ENCODE data around the gene PALLD.

PALLD gene

GRCh38 chr4:168846414-168846813 lies 349.6 kb downstream of the PALLD start:
- no peak for DNase-seq (ENCODE audit: low read depth)
- no peak overlapping the region for H3K4me3 ChIP-seq (ENCODE audit: low read depth, low read length)

- DNase-seq (ENCODE audit: low read depth): no peak
- no peak overlapping the region for H3K4me3 ChIP-seq (ENCODE audit: low read depth, low read length)
Observed at GRCh38 chr4:168847771-168848502, 351.1 kb downstream of the PALLD start.

- H3K4me3 ChIP-seq (ENCODE audit: low read depth, low read length): no peak overlapping the region
- no peak for DNase-seq (ENCODE audit: low read depth)
Observed at GRCh38 chr4:168849030-168849675, 352.3 kb downstream of the PALLD start.

GRCh38 chr4:168849997-168850396 lies 353.1 kb downstream of the PALLD start:
- H3K4me3 ChIP-seq (ENCODE audit: low read depth, low read length): no peak overlapping the region
- DNase-seq (ENCODE audit: low read depth): no peak

- DNase-seq (ENCODE audit: low read depth): no peak
- H3K4me3 ChIP-seq (ENCODE audit: low read depth, low read length): no peak overlapping the region
Observed at GRCh38 chr4:168852387-168852786, 355.5 kb downstream of the PALLD start.

GRCh38 chr4:168852933-168853713 lies 356.3 kb downstream of the PALLD start:
- no peak overlapping the region for H3K4me3 ChIP-seq (ENCODE audit: low read depth, low read length)
- no peak for DNase-seq (ENCODE audit: low read depth)

GRCh38 chr4:168853770-168854169 lies 356.9 kb downstream of the PALLD start:
- DNase-seq (ENCODE audit: low read depth): no peak

GRCh38 chr4:168854350-168854921 lies 357.6 kb downstream of the PALLD start:
- peak; percentile 48 for DNase-seq (ENCODE audit: low read depth)

More at GRCh38 chr4:168853770-168854169, 356.9 kb downstream of the PALLD start:
- H3K4me3 ChIP-seq (ENCODE audit: low read depth, low read length): no peak overlapping the region

GRCh38 chr4:168856312-168856711 lies 359.5 kb downstream of the PALLD start:
- H3K4me3 ChIP-seq (ENCODE audit: low read depth, low read length): no peak overlapping the region
- peak; percentile 78 for DNase-seq (ENCODE audit: low read depth)

More at GRCh38 chr4:168854350-168854921, 357.6 kb downstream of the PALLD start:
- H3K4me3 ChIP-seq (ENCODE audit: low read depth, low read length): no peak overlapping the region

- DNase-seq (ENCODE audit: low read depth): no peak
- H3K4me3 ChIP-seq (ENCODE audit: low read depth, low read length): no peak overlapping the region
Observed at GRCh38 chr4:168857009-168857408, 360.2 kb downstream of the PALLD start.

- no peak overlapping the region for H3K4me3 ChIP-seq (ENCODE audit: low read depth, low read length)
- DNase-seq (ENCODE audit: low read depth): peak; percentile 55
Observed at GRCh38 chr4:168857546-168858314, 360.9 kb downstream of the PALLD start.

GRCh38 chr4:168859100-168859499 lies 362.2 kb downstream of the PALLD start:
- no peak for DNase-seq (ENCODE audit: low read depth)
- H3K4me3 ChIP-seq (ENCODE audit: low read depth, low read length): no peak overlapping the region

GRCh38 chr4:168859888-168860694 lies 363.2 kb downstream of the PALLD start:
- no peak overlapping the region for H3K4me3 ChIP-seq (ENCODE audit: low read depth, low read length)
- no peak for DNase-seq (ENCODE audit: low read depth)

GRCh38 chr4:168860827-168861226 lies 364.0 kb downstream of the PALLD start:
- DNase-seq (ENCODE audit: low read depth): no peak
- no peak overlapping the region for H3K4me3 ChIP-seq (ENCODE audit: low read depth, low read length)

- no peak for DNase-seq (ENCODE audit: low read depth)
- H3K4me3 ChIP-seq (ENCODE audit: low read depth, low read length): no peak overlapping the region
Observed at GRCh38 chr4:168863719-168864647, 367.1 kb downstream of the PALLD start.

GRCh38 chr4:168864821-168865541 lies 368.1 kb downstream of the PALLD start:
- H3K4me3 ChIP-seq (ENCODE audit: low read depth, low read length): no peak overlapping the region

GRCh38 chr4:168865854-168866253 lies 369.0 kb downstream of the PALLD start:
- no peak overlapping the region for H3K4me3 ChIP-seq (ENCODE audit: low read depth, low read length)
- no peak for DNase-seq (ENCODE audit: low read depth)

More at GRCh38 chr4:168864821-168865541, 368.1 kb downstream of the PALLD start:
- no peak for DNase-seq (ENCODE audit: low read depth)
